Measurements from ENCODE around the gene HCFC1. TPM values are rescaled to one million over a fixed set of nuclear protein-coding genes. Genes with fewer than 3 reads are reported as not detected.

HCFC1 gene
- total and polyA plus RNA-seq, 11 donors, result 11.8 to 72.6 (median 33.8) TPM

GRCh38 chrX:153960786-153961185 lies 10.8 kb downstream of the HCFC1 start:
- peaks cover 0 to 89% (median 77%) of the 10 kb centered on the region in 9 donors for H3K36me3 ChIP-seq
- DNase-seq (peak in 1 of 5 donors; percentile 18), ATAC-seq (no peak)
- no peaks in the 10 kb centered on the region for H3K9me3 ChIP-seq
- WGBS, 4 donors, result 92 to 95% (median 93%) methylated on average over 22 of the region's 22 CpGs
- H3K4me3 ChIP-seq, result no peak overlapping the region
- no peak overlapping the region for H3K27ac ChIP-seq
- peaks cover 0 to 16% (median 3%) of the 10 kb centered on the region in 12 donors for H3K4me1 ChIP-seq
- TF ChIP-seq CTCF (IDR thresholded peaks at IDR 0.05) (no peak), POLR2A (IDR thresholded peaks at IDR 0.05) (no peak)
- intact Hi-C loops (cut with DNase I), result no loop called here
- H3K27me3 ChIP-seq, result no peaks in the 10 kb centered on the region

- Histone ChIP-seq H3K4me1 (peaks cover 0 to 10% (median 0%) of the 10 kb centered on the region in 12 donors), H3K27ac (no peak overlapping the region), H3K27me3 (no peaks in the 10 kb centered on the region), H3K36me3 (peaks cover 0 to 96% (median 78%) of the 10 kb centered on the region in 9 donors), H3K4me3 (no peak overlapping the region), H3K9me3 (no peaks in the 10 kb centered on the region)
- intact Hi-C loops (cut with DNase I), result no loop called here
- peak in 1 of 5 donors; percentile 5 for DNase-seq
- ATAC-seq, result no peak
- 88 to 96% (median 94%) methylated on average over 14 to 16 of the region's 16 CpGs for WGBS, 4 donors
- TF ChIP-seq POLR2A (IDR thresholded peaks at IDR 0.05) (no peak), CTCF (IDR thresholded peaks at IDR 0.05) (no peak)
These were observed 11.5 kb downstream of the HCFC1 start for GRCh38 chrX:153960077-153960476.

- TF ChIP-seq POLR2A (IDR thresholded peaks at IDR 0.05) (no peak), CTCF (IDR thresholded peaks at IDR 0.05) (no peak)
- DNase-seq (peak in 1 of 5 donors; percentile 18), ATAC-seq (no peak)
- Histone ChIP-seq H3K4me1 (peaks cover 0 to 6% (median 0%) of the 10 kb centered on the region in 12 donors), H3K27ac (no peak overlapping the region), H3K36me3 (peaks cover 0 to 98% (median 81%) of the 10 kb centered on the region in 9 donors), H3K4me3 (no peak overlapping the region), H3K9me3 (no peaks in the 10 kb centered on the region), H3K27me3 (no peaks in the 10 kb centered on the region)
- WGBS, 4 donors, result 91 to 97% (median 93%) methylated on average over 10 to 15 of the region's 15 CpGs
- intact Hi-C loops (cut with DNase I), result loop anchor here in 1 of 10 donors (10.0 kb wide), 1 partner anchor 425 kb away; no protein-coding TSS in a partner anchor
These were observed 12.0 kb downstream of the HCFC1 start for GRCh38 chrX:153959649-153960048.

- no peak overlapping the region for H3K27ac ChIP-seq
- 81 to 92% (median 90%) methylated on average over 4 to 14 of the region's 14 CpGs for WGBS, 4 donors
- H3K9me3 ChIP-seq, result no peaks in the 10 kb centered on the region
- DNase-seq, result peak in 2 of 5 donors; percentile 3 to 19
- intact Hi-C loops (cut with DNase I), result loop anchor here in 1 of 10 donors (10.0 kb wide), 1 partner anchor 424 kb away; no protein-coding TSS in a partner anchor
- no peaks in the 10 kb centered on the region for H3K27me3 ChIP-seq
- H3K4me1 ChIP-seq, result peaks cover 0 to under 1% (median 0%) of the 10 kb centered on the region in 12 donors
- peaks cover 0 to 98% (median 89%) of the 10 kb centered on the region in 9 donors for H3K36me3 ChIP-seq
- TF ChIP-seq CTCF (IDR thresholded peaks at IDR 0.05) (no peak), POLR2A (IDR thresholded peaks at IDR 0.05) (no peak)
- ATAC-seq, result no peak
- H3K4me3 ChIP-seq, result no peak overlapping the region
These were observed 13.0 kb downstream of the HCFC1 start for GRCh38 chrX:153958605-153959004.
